Tibial nerve (tissue), 4 donors: ENCODE measurements around the gene MPPE1. TPM values are rescaled to one million over a fixed set of nuclear protein-coding genes. Genes with fewer than 3 reads are reported as not detected.

Experiments
- DNase-seq, 2 donors: peaks; one replicate each; pipeline ENCODE4 v3.0.0-alpha.2; 2019; ENCODE audit warnings: low spot score in 2 of 2
- H3K27ac ChIP-seq, 4 donors: fragments of 200-600 bp; sonication (generic) in 3 of 4; one replicate each; pipeline ENCODE4 v1.5.1; 2017 to 2019; ENCODE audit warnings: mild to moderate bottlenecking in 1 of 4
- H3K27me3 ChIP-seq, 2 donors: fragments of 200-600 bp; sonication (generic) in 1 of 2; one replicate each; pipeline versions ENCODE4 v1.5.1 to v1.6.0; 2017 to 2019
- H3K36me3 ChIP-seq, 3 donors: fragments of 200-600 bp; sonication (generic); one replicate each; pipeline ENCODE4 v1.5.1; 2018 to 2019
- H3K4me1 ChIP-seq, 4 donors: fragments of 200-600 bp; sonication (generic) in 3 of 4; one replicate each; pipeline ENCODE4 v1.5.1; 2017 to 2019
- H3K4me3 ChIP-seq, 4 donors: fragments of 200-600 bp; sonication (generic) in 3 of 4; one replicate each; pipeline ENCODE4 v1.5.1; 2017 to 2019; ENCODE audit warnings: mild to moderate bottlenecking in 1 of 4, moderate library complexity in 1 of 4
- H3K9me3 ChIP-seq, 4 donors: fragments of 200-600 bp; sonication (generic) in 3 of 4; one replicate each; pipeline ENCODE4 v1.5.1; 2017 to 2019
- EP300 ChIP-seq, 2 donors: sonication (generic); formaldehyde crosslinking; IDR thresholded peaks; one replicate each; pipeline ENCODE4 v1.6.1; 2017; ENCODE audit warnings: antibody characterized with exemption in 2 of 2, mild to moderate bottlenecking in 1 of 2
- POLR2A ChIP-seq, 2 donors: fragments of 450-650 bp; IDR thresholded peaks; one replicate each; pipeline ENCODE4 v1.6.1; 2017; ENCODE audit warnings: antibody characterized with exemption in 2 of 2, mild to moderate bottlenecking in 2 of 2, moderate library complexity in 2 of 2
- WGBS, 2 donors: methylation state at CpG; one replicate each; pipeline ENCODE4 v1.1.5; 2018; 5-methylcytosine and 5-hydroxymethylcytosine counted together
- total RNA-seq, 4 donors: library from RNA; depleted of rRNA; stranded (reverse); fragments of >200 nt; gene quantifications; one replicate each; pipeline ENCODE4 v1.1.0, GENCODE V29; 2016
- TF ChIP-seq, protein P1 (sequence below), 5 experiments: fragments of 200-600 bp in 3 of 5; fragments of 450-650 bp in 2 of 5; sonication (generic) in 3 of 5; IDR thresholded peaks; one replicate each; pipeline ENCODE4 v1.5.1; 2016 to 2019; ENCODE audit warnings: antibody characterized with exemption in 5 of 5, mild to moderate bottlenecking in 3 of 5, moderate library complexity in 2 of 5

MPPE1 gene
- total RNA-seq, 4 donors from 2014 or later, result 13.3 to 33.2 (median 27.7) TPM

DNA sequence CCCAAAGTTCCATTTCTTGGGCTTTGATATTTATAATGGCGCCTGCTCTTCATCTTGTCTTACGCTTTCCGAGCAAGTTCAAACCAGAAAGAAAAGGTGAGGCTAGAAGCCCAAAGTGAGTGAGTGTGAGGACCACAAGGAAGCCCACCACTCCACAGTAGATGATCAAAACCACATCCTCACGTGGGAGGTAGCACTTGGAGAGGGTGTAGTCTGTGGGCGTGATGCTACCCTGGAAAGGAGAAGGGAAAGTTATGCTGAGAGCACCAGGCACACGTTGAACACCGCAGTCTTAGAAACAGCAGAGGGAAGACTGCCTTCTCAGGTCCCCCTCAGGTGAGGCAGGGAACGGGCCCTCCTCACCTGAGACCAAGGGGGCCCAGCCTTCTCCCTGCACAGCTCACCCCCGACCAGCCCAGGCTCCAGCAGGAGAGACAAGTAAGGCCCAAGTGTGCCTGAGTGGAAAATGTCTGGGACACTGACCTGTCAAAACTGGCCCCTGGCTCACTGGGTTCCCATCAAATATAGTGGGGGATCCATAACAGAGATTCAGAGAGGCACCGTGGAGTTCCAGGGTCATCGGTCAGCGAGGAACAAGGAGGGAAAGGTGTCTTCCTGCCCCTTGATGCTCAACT is 23.6 kb downstream of the MPPE1 start:
- H3K27ac ChIP-seq, result no peak overlapping the region
- H3K9me3 ChIP-seq, result no peaks in the 10 kb centered on the region
- peaks cover 0 to 3% (median 0%) of the 10 kb centered on the region in 4 donors for H3K4me1 ChIP-seq
- no peak overlapping the region for H3K4me3 ChIP-seq
- peaks cover 0 to 92% (median 15%) of the 10 kb centered on the region in 3 donors for H3K36me3 ChIP-seq
- H3K27me3 ChIP-seq, result no peaks in the 10 kb centered on the region
- TF ChIP-seq, protein P1, sequence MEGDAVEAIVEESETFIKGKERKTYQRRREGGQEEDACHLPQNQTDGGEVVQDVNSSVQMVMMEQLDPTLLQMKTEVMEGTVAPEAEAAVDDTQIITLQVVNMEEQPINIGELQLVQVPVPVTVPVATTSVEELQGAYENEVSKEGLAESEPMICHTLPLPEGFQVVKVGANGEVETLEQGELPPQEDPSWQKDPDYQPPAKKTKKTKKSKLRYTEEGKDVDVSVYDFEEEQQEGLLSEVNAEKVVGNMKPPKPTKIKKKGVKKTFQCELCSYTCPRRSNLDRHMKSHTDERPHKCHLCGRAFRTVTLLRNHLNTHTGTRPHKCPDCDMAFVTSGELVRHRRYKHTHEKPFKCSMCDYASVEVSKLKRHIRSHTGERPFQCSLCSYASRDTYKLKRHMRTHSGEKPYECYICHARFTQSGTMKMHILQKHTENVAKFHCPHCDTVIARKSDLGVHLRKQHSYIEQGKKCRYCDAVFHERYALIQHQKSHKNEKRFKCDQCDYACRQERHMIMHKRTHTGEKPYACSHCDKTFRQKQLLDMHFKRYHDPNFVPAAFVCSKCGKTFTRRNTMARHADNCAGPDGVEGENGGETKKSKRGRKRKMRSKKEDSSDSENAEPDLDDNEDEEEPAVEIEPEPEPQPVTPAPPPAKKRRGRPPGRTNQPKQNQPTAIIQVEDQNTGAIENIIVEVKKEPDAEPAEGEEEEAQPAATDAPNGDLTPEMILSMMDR (IDR thresholded peaks at IDR 0.05), result no peak
- TF ChIP-seq POLR2A (IDR thresholded peaks at IDR 0.05), result no peak
- no peak for TF ChIP-seq EP300 (IDR thresholded peaks at IDR 0.05)
- no peak for DNase-seq
- 79 to 88% methylated on average over 11 to 12 of the region's 12 CpGs for WGBS, 2 donors

DNA sequence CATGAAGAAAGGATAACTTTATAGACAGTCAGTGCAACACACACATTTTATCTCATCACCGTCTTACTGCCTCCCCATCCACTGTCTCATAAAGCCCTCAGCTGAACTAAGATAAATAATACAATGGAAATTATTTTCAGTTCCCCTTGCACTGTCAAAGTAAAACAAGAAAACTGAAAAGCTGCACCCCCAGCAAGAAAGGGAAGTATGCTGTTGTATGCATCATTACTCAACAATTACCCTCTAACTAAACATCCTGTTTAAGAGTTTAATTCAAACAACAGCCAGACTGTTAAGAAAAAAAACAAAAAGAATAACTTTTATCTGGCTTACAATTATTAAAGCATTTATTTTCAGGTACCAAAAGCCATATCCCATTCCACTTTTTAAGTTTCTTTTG is 25.0 kb downstream of the MPPE1 start:
- H3K36me3 ChIP-seq, result peaks cover 0 to 90% (median 10%) of the 10 kb centered on the region in 3 donors
- 59 to 76% methylated on average over 1 of the region's 1 CpG for WGBS, 2 donors

DNA sequence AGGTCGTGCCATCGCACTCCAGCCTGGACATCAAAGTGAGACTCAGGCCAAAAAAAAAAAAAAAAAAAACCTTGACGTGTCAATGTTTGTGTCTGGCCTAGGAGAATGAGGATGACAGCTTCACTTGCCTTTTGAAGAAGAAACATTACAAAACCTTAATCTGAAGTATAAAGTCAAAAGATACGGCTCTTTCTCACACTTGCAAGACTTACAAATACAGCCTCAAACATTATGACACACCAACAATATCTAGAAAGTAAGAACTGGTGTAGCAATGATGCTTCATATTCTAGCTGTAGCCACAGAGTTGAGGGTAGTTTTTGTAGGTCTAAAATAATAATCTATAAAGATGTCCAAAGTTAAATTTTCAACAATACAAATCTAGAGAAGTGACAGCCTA is 25.5 kb downstream of the MPPE1 start:
- H3K27ac ChIP-seq, result no peak overlapping the region
- peaks cover 0 to 3% (median 0%) of the 10 kb centered on the region in 4 donors for H3K4me1 ChIP-seq
- no peak overlapping the region for H3K4me3 ChIP-seq
- 62 to 71% methylated on average over 4 of the region's 4 CpGs for WGBS, 2 donors
- DNase-seq, result no peak
- peaks cover 0 to 89% (median 10%) of the 10 kb centered on the region in 3 donors for H3K36me3 ChIP-seq
- TF ChIP-seq POLR2A (IDR thresholded peaks at IDR 0.05) (no peak), EP300 (IDR thresholded peaks at IDR 0.05) (no peak)
- TF ChIP-seq, protein P1 (IDR thresholded peaks at IDR 0.05), result no peak
- no peaks in the 10 kb centered on the region for H3K9me3 ChIP-seq
- no peaks in the 10 kb centered on the region for H3K27me3 ChIP-seq

More for the DNA sequence above, 25.0 kb downstream of the MPPE1 start:
- Histone ChIP-seq H3K9me3 (no peaks in the 10 kb centered on the region), H3K27me3 (no peaks in the 10 kb centered on the region), H3K27ac (no peak overlapping the region), H3K4me3 (no peak overlapping the region), H3K4me1 (peaks cover 0 to 3% (median 0%) of the 10 kb centered on the region in 4 donors)
- TF ChIP-seq POLR2A (IDR thresholded peaks at IDR 0.05) (no peak), EP300 (IDR thresholded peaks at IDR 0.05) (peak in 1 of 2 donors; percentile 29)
- DNase-seq, result no peak

DNA sequence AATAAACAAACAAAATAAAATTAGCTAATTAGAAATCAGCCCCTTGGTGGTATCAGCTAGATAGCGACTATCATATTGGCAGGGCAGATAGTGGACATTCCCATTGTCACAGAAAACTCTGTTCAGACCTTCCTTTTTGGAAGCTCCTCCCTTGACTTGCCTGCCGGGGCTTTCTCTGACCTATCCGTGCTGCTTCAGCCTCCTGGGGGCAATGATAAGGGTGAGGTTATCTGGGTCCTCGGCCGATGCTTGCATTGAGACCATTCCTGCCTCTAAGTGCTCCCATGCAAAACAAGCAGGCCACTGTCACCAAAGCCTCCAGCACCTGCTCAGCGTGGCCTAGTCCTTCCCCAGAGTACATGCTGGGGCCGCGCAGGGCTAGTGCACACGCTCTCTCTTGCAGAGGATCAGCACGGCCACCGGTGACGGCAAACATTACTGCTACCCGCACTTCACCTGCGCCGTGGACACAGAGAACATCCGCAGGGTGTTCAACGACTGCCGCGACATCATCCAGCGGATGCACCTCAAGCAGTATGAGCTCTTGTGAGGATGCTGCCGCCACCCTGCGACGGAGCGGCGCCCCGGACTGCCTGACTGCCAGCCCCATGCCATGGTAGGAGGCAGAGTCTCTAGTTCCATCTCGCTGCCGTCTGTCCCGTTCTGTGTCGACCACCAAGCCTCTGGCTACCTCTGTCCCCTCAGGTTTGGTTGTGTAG is 27.4 kb downstream of the MPPE1 start:
- WGBS, 2 donors, result 90 to 95% methylated on average over 30 of the region's 30 CpGs

DNA sequence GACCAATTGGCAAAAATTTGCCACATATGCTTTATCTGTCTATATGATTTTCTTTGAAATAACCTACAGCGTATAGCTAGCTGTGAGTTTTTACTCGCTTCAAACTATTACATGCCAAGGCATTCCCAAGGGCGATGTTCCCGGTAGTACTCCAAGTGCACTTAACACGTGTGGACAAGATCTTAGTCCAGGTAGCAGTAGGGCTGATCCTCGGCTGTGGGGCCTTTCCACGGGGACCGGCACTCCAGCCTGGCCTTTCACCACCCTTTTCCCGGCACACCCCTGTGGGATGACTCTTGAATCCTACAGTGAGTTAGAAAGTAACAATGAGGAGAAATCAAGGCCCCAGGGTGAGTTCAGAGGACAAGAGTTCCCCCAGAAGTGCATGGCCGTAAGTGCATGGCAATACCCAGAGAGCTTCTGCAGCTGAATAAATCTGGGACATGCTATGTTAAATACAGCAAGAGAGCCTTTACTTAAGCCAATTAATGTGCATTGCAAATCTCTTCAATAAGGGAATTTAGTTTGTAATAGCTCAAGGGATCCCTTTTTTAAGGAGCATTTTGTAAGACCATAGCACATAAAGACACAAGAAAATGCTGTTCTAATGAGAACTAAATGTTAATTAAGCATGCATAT is 30.5 kb downstream of the MPPE1 start:
- WGBS, 2 donors, result 84 to 88% methylated on average over 10 of the region's 10 CpGs
- Histone ChIP-seq H3K9me3 (no peaks in the 10 kb centered on the region), H3K27me3 (no peaks in the 10 kb centered on the region), H3K4me3 (no peak overlapping the region), H3K27ac (no peak overlapping the region), H3K36me3 (peaks cover 0 to 94% (median 0%) of the 10 kb centered on the region in 3 donors), H3K4me1 (no peaks in the 10 kb centered on the region)
- no peak for TF ChIP-seq EP300 (IDR thresholded peaks at IDR 0.05)
- TF ChIP-seq, protein P1 (IDR thresholded peaks at IDR 0.05), result no peak
- TF ChIP-seq POLR2A (IDR thresholded peaks at IDR 0.05), result no peak
- no peak for DNase-seq

More for the DNA sequence above, 27.4 kb downstream of the MPPE1 start:
- no peaks in the 10 kb centered on the region for H3K9me3 ChIP-seq
- H3K27ac ChIP-seq, result no peak overlapping the region
- no peaks in the 10 kb centered on the region for H3K27me3 ChIP-seq
- peaks cover 0 to 3% (median 0%) of the 10 kb centered on the region in 4 donors for H3K4me1 ChIP-seq
- H3K36me3 ChIP-seq, result peaks cover 0 to 89% (median 0%) of the 10 kb centered on the region in 3 donors
- TF ChIP-seq EP300 (IDR thresholded peaks at IDR 0.05), result no peak
- no peak for TF ChIP-seq POLR2A (IDR thresholded peaks at IDR 0.05)
- no peak overlapping the region for H3K4me3 ChIP-seq
- DNase-seq, result no peak
